NCI-H460 (cell line): Measurements from ENCODE around the gene CFAP251. TPM values are rescaled to one million over a fixed set of nuclear protein-coding genes. Genes with fewer than 3 reads are reported as not detected.

Experiments
- DNase-seq: peaks from one replicate; pipeline ENCODE4 v3.0.0-alpha.2; 2016; ENCODE audit warnings: low read depth; ENCODE audit errors: extremely low read depth
- total RNA-seq: library from RNA; depleted of rRNA; stranded (reverse); fragments of >200 nt; shearing (Covaris generic); gene quantifications from 2 replicates; pipeline ENCODE4 v1.2.3, GENCODE V29; 2014

Gene CFAP251
- total RNA-seq, 1 experiment from 2014 or later, result 4.9 TPM

GRCh38 chr12:121996050-121996944, 77.9 kb downstream of the CFAP251 start:
- no peak for DNase-seq

GRCh38 chr12:121996945-121997612, 78.7 kb downstream of the CFAP251 start:
- DNase-seq, result no peak

GRCh38 chr12:122001466-122002209, 83.2 kb downstream of the CFAP251 start:
- DNase-seq, result no peak

GRCh38 chr12:122003651-122004611, 85.5 kb downstream of the CFAP251 start:
- no peak for DNase-seq

- DNase-seq, result no peak
Measured at GRCh38 chr12:122004633-122005071, 86.3 kb downstream of the CFAP251 start.

GRCh38 chr12:122005252-122005776, 86.9 kb downstream of the CFAP251 start:
- no peak for DNase-seq

GRCh38 chr12:122006186-122006926, 88.0 kb downstream of the CFAP251 start:
- DNase-seq, result no peak

GRCh38 chr12:122009741-122010140, 91.3 kb downstream of the CFAP251 start:
- no peak for DNase-seq

GRCh38 chr12:122012184-122012583, 93.8 kb downstream of the CFAP251 start:
- no peak for DNase-seq

GRCh38 chr12:122013136-122013535, 94.7 kb downstream of the CFAP251 start:
- DNase-seq, result no peak

- DNase-seq, result no peak
Measured at GRCh38 chr12:122013791-122014590, 95.6 kb downstream of the CFAP251 start.

GRCh38 chr12:122014781-122015180, 96.4 kb downstream of the CFAP251 start:
- no peak for DNase-seq

- DNase-seq, result no peak
Measured at GRCh38 chr12:122018457-122018856, 100.1 kb downstream of the CFAP251 start.

- DNase-seq, result no peak
Measured at GRCh38 chr12:122018937-122019336, 100.5 kb downstream of the CFAP251 start.

GRCh38 chr12:122020795-122021192, 102.4 kb downstream of the CFAP251 start:
- no peak for DNase-seq

GRCh38 chr12:122021193-122021821, 102.9 kb downstream of the CFAP251 start:
- no peak for DNase-seq

GRCh38 chr12:122021822-122022392, 103.5 kb downstream of the CFAP251 start, which contains the start of gene BCL7A:
BCL7A (plus strand) TSS chr12:122021884; CDS start chr12:122022092, 208 bp downstream.
- peak; percentile 54 for DNase-seq
